Aorta (tissue), 5 donors: ENCODE data around the gene NR6A1. TPM values are rescaled to one million over a fixed set of nuclear protein-coding genes. Genes with fewer than 3 reads are reported as not detected.

Experiments used
- ATAC-seq: fragments of 200-7000 bp; cut with Tn5 transposase; one replicate; pipeline ENCODE4 v1.9.1; 2022; ENCODE audit warnings: moderate library complexity; ENCODE audit not compliant: low FRiP score
- DNase-seq, 2 donors: peaks; one replicate each; pipeline ENCODE4 v3.0.0-alpha.2; 2020
- H3K27ac ChIP-seq, 2 donors: one replicate each; pipeline ENCODE4 v1.5.1; 2013; ENCODE audit warnings: low read length in 2 of 2, mild to moderate bottlenecking in 2 of 2, moderate library complexity in 2 of 2, control low read depth in 1 of 2, inconsistent platforms in 1 of 2, low read depth in 1 of 2
- H3K27me3 ChIP-seq, 2 donors: one replicate each; pipeline ENCODE4 v1.6.1; 2013; ENCODE audit warnings: control low read depth in 1 of 2, low read length in 1 of 2, mild to moderate bottlenecking in 1 of 2, moderate library complexity in 1 of 2; ENCODE audit not compliant: insufficient read depth in 2 of 2, control insufficient read depth in 1 of 2
- H3K36me3 ChIP-seq, 2 donors: one replicate each; pipeline ENCODE4 v1.6.1; 2013; ENCODE audit warnings: control low read depth in 1 of 2, low read length in 1 of 2, mild to moderate bottlenecking in 1 of 2; ENCODE audit not compliant: insufficient read depth in 2 of 2, control insufficient read depth in 1 of 2
- H3K4me1 ChIP-seq, 2 donors: one replicate each; pipeline ENCODE4 v1.6.1; 2013; ENCODE audit warnings: low read length in 2 of 2, control low read depth in 1 of 2, mild to moderate bottlenecking in 1 of 2, moderate library complexity in 1 of 2; ENCODE audit not compliant: insufficient read depth in 2 of 2, control insufficient read depth in 1 of 2
- H3K4me3 ChIP-seq, 2 donors: one replicate each; pipeline ENCODE4 v1.5.1; 2013; ENCODE audit warnings: low read length in 2 of 2, control low read depth in 1 of 2, mild to moderate bottlenecking in 1 of 2
- H3K9me3 ChIP-seq: one replicate; pipeline ENCODE4 v1.6.1; 2013; ENCODE audit warnings: mild to moderate bottlenecking, low read length; ENCODE audit not compliant: control insufficient read depth
- WGBS, 2 donors: extraction: QIAGEN DNeasy Blood & Tissue Kit; methylation state at CpG; one replicate each; pipeline ENCODE4 v1.1.7; 2013; 5-methylcytosine and 5-hydroxymethylcytosine counted together
- intact Hi-C, 2 donors: fragments of 100-400 bp; cut with DNase I; formaldehyde crosslinking; loops; one replicate each; pipeline versions ENCODE4 v1.14.2 to v1.15.0; 2022
- polyA plus RNA-seq, 2 donors: library from polyadenylated mRNA; stranded (reverse); fragments of 200-250 nt; gene quantifications; one replicate each; pipeline ENCODE4 v1.2.3, GENCODE V29; 2013
- total RNA-seq, 2 donors: library from RNA; stranded (reverse); fragmentation: NEBNext Ultra II Directional; extraction: Animal tissue kit (Norgen Biotek cat#: 25700); gene quantifications; one replicate each; pipeline ENCODE4 v1.2.1, GENCODE V29; 2021
- donor health status: healthy with polysubstance abuse.
- donor health status: Bipolar disorder and iron deficiency.
- donor health status: DM: no; HTN: no; CAD: no.
- donor health status: DM: no; HTN: no; CAD: no.
- donor health status: DM: yes; HTN: yes; CAD: no.

Gene NR6A1
- total and polyA plus RNA-seq, 4 donors = 0.26 to 1.6 (median 0.46) TPM

- Histone ChIP-seq H3K4me3 (no peak overlapping the region), H3K36me3 (no peaks in the 10 kb centered on the region), H3K27me3 (no peaks in the 10 kb centered on the region), H3K9me3 (no peaks in the 10 kb centered on the region), H3K27ac (no peak overlapping the region), H3K4me1 (no peaks in the 10 kb centered on the region)
- ATAC-seq (no peak), DNase-seq (peak in 1 of 2 donors; percentile 75)
- intact Hi-C loops = no loop called here
- WGBS, 2 donors = 95 to 96% methylated on average over 60 of the region's 60 CpGs
Observed at GRCh38 chr9:124809741-124810500, 38.8 kb upstream of the NR6A1 start.

- Histone ChIP-seq H3K4me3 (no peak overlapping the region), H3K27me3 (no peaks in the 10 kb centered on the region), H3K27ac (no peak overlapping the region), H3K9me3 (no peaks in the 10 kb centered on the region), H3K36me3 (no peaks in the 10 kb centered on the region), H3K4me1 (no peaks in the 10 kb centered on the region)
- ATAC-seq = no peak
- no peak for DNase-seq
- intact Hi-C loops = no loop called here
- 94 to 96% methylated on average over 6 of the region's 6 CpGs for WGBS, 2 donors
Observed at GRCh38 chr9:124809211-124809610, 38.1 kb upstream of the NR6A1 start.

DNA sequence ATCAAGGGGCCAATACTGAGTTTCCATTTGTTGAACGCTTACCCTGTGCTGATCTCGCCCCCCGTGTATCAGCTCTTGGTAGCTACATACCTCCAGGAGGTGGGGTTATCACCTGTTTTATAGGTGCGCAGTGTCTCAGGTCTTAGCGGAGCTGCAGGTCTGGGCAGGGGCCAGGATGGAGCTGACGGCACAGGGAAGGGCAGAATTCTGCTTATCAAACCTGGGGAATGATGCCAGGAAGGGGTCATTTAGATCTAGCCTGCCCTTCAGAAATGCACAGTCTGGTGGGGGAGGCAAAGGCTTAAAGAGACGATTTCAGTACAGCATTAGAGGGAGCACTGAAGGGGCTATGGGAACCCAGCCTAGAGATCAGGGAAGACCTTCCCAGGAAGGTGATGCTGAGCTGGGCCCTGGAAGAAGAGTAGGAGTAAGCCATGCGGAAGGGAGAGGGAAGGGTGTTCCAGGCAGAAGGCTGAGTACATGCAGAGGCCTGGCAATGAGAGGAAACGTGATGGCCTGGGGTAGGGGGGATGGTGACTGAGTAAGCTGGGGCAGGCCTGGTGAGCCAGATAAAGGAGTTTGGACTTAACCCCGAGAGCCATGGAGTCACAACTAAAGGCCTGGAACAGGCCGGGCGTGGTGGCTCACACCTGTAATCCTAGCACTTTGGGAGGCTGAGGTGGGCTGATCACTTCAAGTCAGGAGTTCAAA, 37.3 kb upstream of the NR6A1 start:
- Histone ChIP-seq H3K9me3 (no peaks in the 10 kb centered on the region), H3K4me3 (no peak overlapping the region), H3K36me3 (no peaks in the 10 kb centered on the region), H3K27me3 (no peaks in the 10 kb centered on the region), H3K27ac (no peak overlapping the region), H3K4me1 (no peaks in the 10 kb centered on the region)
- DNase-seq (no peak), ATAC-seq (no peak)
- intact Hi-C loops = no loop called here
- WGBS, 2 donors = 88 to 89% methylated on average over 12 of the region's 12 CpGs

GRCh38 chr9:124805186-124805585, 34.1 kb upstream of the NR6A1 start:
- Histone ChIP-seq H3K27me3 (no peaks in the 10 kb centered on the region), H3K36me3 (no peaks in the 10 kb centered on the region), H3K4me3 (no peak overlapping the region), H3K4me1 (no peaks in the 10 kb centered on the region), H3K9me3 (no peaks in the 10 kb centered on the region), H3K27ac (no peak overlapping the region)
- intact Hi-C loops = no loop called here
- DNase-seq = no peak
- 72 to 78% methylated on average over 4 of the region's 4 CpGs for WGBS, 2 donors
- ATAC-seq = no peak

GRCh38 chr9:124803911-124804310, 32.8 kb upstream of the NR6A1 start:
- intact Hi-C loops = no loop called here
- no peaks in the 10 kb centered on the region for H3K9me3 ChIP-seq
- WGBS, 2 donors = 95 to 100% methylated on average over 8 of the region's 8 CpGs
- no peaks in the 10 kb centered on the region for H3K27me3 ChIP-seq
- DNase-seq = no peak
- no peak overlapping the region for H3K27ac ChIP-seq
- no peak for ATAC-seq
- no peaks in the 10 kb centered on the region for H3K36me3 ChIP-seq
- H3K4me3 ChIP-seq = no peak overlapping the region
- H3K4me1 ChIP-seq = no peaks in the 10 kb centered on the region

GRCh38 chr9:124802426-124802825, 31.3 kb upstream of the NR6A1 start:
- Histone ChIP-seq H3K36me3 (no peaks in the 10 kb centered on the region), H3K27me3 (no peaks in the 10 kb centered on the region), H3K4me3 (no peak overlapping the region), H3K9me3 (no peaks in the 10 kb centered on the region), H3K27ac (no peak overlapping the region), H3K4me1 (no peaks in the 10 kb centered on the region)
- DNase-seq (no peak), ATAC-seq (no peak)
- WGBS, 2 donors = 56 to 67% methylated on average over 3 of the region's 3 CpGs
- intact Hi-C loops = no loop called here

GRCh38 chr9:124801356-124801755, 30.2 kb upstream of the NR6A1 start:
- H3K27me3 ChIP-seq = no peaks in the 10 kb centered on the region
- H3K36me3 ChIP-seq = no peaks in the 10 kb centered on the region
- 91 to 95% methylated on average over 6 of the region's 6 CpGs for WGBS, 2 donors
- H3K4me3 ChIP-seq = no peak overlapping the region
- DNase-seq (no peak), ATAC-seq (no peak)
- no peaks in the 10 kb centered on the region for H3K4me1 ChIP-seq
- no peaks in the 10 kb centered on the region for H3K9me3 ChIP-seq
- intact Hi-C loops = no loop called here
- H3K27ac ChIP-seq = no peak overlapping the region

- intact Hi-C loops = no loop called here
- peak in 1 of 2 donors; percentile 83 for DNase-seq
- no peaks in the 10 kb centered on the region for H3K27me3 ChIP-seq
- H3K4me3 ChIP-seq = no peak overlapping the region
- ATAC-seq = no peak
- no peaks in the 10 kb centered on the region for H3K36me3 ChIP-seq
- no peaks in the 10 kb centered on the region for H3K9me3 ChIP-seq
- no peak overlapping the region for H3K27ac ChIP-seq
- WGBS, 2 donors = 44 to 46% methylated on average over 15 of the region's 15 CpGs
- H3K4me1 ChIP-seq = no peaks in the 10 kb centered on the region
Observed at GRCh38 chr9:124800306-124801259, 29.5 kb upstream of the NR6A1 start.
